Upper lobe of left lung (tissue), 6 donors: ENCODE results near the gene RNF144B. TPM values are rescaled to one million over a fixed set of nuclear protein-coding genes. Genes with fewer than 3 reads are reported as not detected.

Experiments used
- ATAC-seq, 2 donors: fragments of 200-7000 bp; cut with Tn5 transposase; one replicate each; pipeline ENCODE4 v1.9.1; 2022; ENCODE audit warnings: mild to moderate bottlenecking in 2 of 2, moderate library complexity in 2 of 2; ENCODE audit not compliant: low FRiP score in 2 of 2
- DNase-seq, 2 donors: peaks; one replicate each; pipeline ENCODE4 v3.0.0-alpha.2; 2019 to 2020
- H3K27ac ChIP-seq, 4 donors: fragments of 200-600 bp; sonication (generic); one replicate each; pipeline ENCODE4 v1.5.1; 2016 to 2019
- H3K27me3 ChIP-seq, 4 donors: fragments of 200-600 bp; sonication (generic); one replicate each; pipeline ENCODE4 v1.5.1; 2017 to 2019
- H3K36me3 ChIP-seq, 4 donors: fragments of 200-600 bp; sonication (generic); one replicate each; pipeline ENCODE4 v1.5.1; 2016 to 2019
- H3K4me1 ChIP-seq, 4 donors: fragments of 200-600 bp; sonication (generic); one replicate each; pipeline ENCODE4 v1.5.1; 2018 to 2019
- H3K4me3 ChIP-seq, 4 donors: fragments of 200-600 bp; sonication (generic); one replicate each; pipeline ENCODE4 v1.5.1; 2017 to 2019; ENCODE audit warnings: mild to moderate bottlenecking in 2 of 4, moderate library complexity in 1 of 4
- H3K9me3 ChIP-seq, 4 donors: fragments of 200-600 bp; sonication (generic); one replicate each; pipeline ENCODE4 v1.5.1; 2018 to 2019
- EP300 ChIP-seq, 4 donors: sonication (generic); formaldehyde crosslinking; IDR thresholded peaks; one replicate each; pipeline ENCODE4 v1.5.1; 2017; ENCODE audit warnings: antibody characterized with exemption in 4 of 4, control low read depth in 2 of 4
- POLR2A ChIP-seq, 4 donors: fragments of 450-650 bp; IDR thresholded peaks; one replicate each; pipeline ENCODE4 v1.5.1; 2016 to 2017; ENCODE audit warnings: antibody characterized with exemption in 4 of 4, mild to moderate bottlenecking in 2 of 4
- POLR2AphosphoS5 ChIP-seq, 2 donors: sonication (generic); formaldehyde crosslinking; IDR thresholded peaks; one replicate each; pipeline ENCODE4 v1.5.1; 2017; ENCODE audit warnings: antibody characterized with exemption in 2 of 2
- WGBS, 2 donors: methylation state at CpG; one replicate each; pipeline ENCODE4 v1.1.5; 2017 to 2018; 5-methylcytosine and 5-hydroxymethylcytosine counted together
- total RNA-seq, 6 donors: library from RNA; depleted of rRNA in 4 of 6; stranded (reverse); fragments of >200 nt in 4 of 6; gene quantifications; one replicate each; pipeline versions ENCODE4 v1.1.0 to v1.2.1, GENCODE V29; 2016 to 2021
- TF ChIP-seq, protein P1 (sequence below), 6 experiments: fragments of 450-650 bp in 4 of 6; fragments of 200-600 bp in 2 of 6; sonication (generic) in 2 of 6; IDR thresholded peaks; one replicate each; pipeline ENCODE4 v1.5.1; 2016 to 2019; ENCODE audit warnings: antibody characterized with exemption in 6 of 6
- donor health status: DM: no; HTN: no; CAD: no; lungs with moderate emphysema.
- donor health status: DM: no; HTN: yes; CAD: no; lungs with severe emphysema.

Gene RNF144B
- total RNA-seq, 6 donors from 2014 or later = 46.1 to 105 (median 55.8) TPM

DNA sequence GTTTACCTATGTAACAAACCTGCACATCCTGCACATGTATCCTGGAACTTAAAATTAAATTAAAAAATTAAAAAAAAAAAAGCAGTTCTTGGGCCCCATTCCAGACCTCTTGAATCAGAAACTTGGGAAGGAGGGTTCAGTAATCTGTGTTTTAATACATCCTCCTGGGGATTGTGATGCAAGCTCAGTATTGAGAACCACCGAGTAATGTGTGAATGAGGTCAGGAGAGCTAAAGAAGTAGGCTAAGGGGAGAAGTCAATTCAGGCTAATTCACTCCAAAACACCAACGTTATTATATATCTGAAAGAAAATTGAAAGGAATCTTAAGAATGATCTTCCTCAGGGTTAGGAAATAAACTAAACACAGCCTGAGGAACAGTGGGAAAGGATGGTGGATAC, 120.4 kb downstream of the RNF144B start:
- H3K36me3 ChIP-seq = no peaks in the 10 kb centered on the region
- no peak overlapping the region for H3K4me3 ChIP-seq
- H3K9me3 ChIP-seq = no peaks in the 10 kb centered on the region
- no peaks in the 10 kb centered on the region for H3K27me3 ChIP-seq
- H3K4me1 ChIP-seq = peaks cover 8 to 15% (median 11%) of the 10 kb centered on the region in 4 donors
- WGBS, 2 donors = 45 to 49% methylated on average over 2 of the region's 2 CpGs
- DNase-seq (no peak), ATAC-seq (no peak)
- TF ChIP-seq, protein P1, sequence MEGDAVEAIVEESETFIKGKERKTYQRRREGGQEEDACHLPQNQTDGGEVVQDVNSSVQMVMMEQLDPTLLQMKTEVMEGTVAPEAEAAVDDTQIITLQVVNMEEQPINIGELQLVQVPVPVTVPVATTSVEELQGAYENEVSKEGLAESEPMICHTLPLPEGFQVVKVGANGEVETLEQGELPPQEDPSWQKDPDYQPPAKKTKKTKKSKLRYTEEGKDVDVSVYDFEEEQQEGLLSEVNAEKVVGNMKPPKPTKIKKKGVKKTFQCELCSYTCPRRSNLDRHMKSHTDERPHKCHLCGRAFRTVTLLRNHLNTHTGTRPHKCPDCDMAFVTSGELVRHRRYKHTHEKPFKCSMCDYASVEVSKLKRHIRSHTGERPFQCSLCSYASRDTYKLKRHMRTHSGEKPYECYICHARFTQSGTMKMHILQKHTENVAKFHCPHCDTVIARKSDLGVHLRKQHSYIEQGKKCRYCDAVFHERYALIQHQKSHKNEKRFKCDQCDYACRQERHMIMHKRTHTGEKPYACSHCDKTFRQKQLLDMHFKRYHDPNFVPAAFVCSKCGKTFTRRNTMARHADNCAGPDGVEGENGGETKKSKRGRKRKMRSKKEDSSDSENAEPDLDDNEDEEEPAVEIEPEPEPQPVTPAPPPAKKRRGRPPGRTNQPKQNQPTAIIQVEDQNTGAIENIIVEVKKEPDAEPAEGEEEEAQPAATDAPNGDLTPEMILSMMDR (IDR thresholded peaks at IDR 0.05) = no peak
- no peak for TF ChIP-seq POLR2AphosphoS5 (IDR thresholded peaks at IDR 0.05)
- no peak for TF ChIP-seq EP300 (IDR thresholded peaks at IDR 0.05)
- no peak for TF ChIP-seq POLR2A (IDR thresholded peaks at IDR 0.05)
- H3K27ac ChIP-seq = no peak overlapping the region

DNA sequence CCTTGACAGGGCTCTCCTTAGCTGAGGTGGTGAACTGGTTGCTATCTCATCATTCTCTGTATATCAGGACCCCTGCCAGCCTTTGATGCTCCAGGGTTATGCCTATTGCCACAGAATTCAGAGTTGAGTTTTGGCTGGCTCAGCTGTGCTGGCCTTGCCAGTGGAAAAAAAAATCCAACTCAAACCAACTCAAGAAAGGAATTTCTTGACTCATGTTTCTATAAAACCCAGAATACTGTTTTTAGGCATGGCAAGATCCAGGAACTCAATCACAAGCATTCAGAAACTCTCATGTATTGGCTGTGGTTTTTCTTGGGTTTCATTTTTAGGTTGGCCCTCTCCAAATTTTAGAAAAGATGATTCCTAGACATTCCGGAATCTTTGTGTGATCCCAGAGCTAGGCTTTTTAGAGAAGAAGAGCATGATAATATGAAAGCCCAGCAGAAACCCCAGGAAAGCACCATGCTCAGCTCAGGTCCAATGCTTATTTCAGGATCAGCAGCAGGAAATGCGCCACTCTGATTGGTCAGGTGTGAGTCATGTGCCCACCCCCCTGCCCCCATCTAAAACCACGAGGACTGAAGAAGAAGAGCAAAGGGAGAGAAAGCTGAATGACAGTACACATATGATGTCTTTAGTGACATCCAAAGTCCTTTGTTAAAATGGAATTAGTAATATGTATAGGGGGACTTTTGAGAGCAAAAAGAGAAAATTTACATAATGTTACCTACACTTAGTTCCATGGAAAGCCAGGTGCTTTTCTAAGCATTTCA, 122.9 kb downstream of the RNF144B start:
- WGBS, 2 donors = 71 to 86% methylated on average over 3 of the region's 3 CpGs
- no peaks in the 10 kb centered on the region for H3K36me3 ChIP-seq
- H3K9me3 ChIP-seq = no peaks in the 10 kb centered on the region
- H3K27me3 ChIP-seq = no peaks in the 10 kb centered on the region
- no peak for DNase-seq
- ATAC-seq = no peak
- H3K27ac ChIP-seq = no peak overlapping the region
- H3K4me3 ChIP-seq = no peak overlapping the region
- no peaks in the 10 kb centered on the region for H3K4me1 ChIP-seq
- TF ChIP-seq POLR2AphosphoS5 (IDR thresholded peaks at IDR 0.05) (no peak), POLR2A (IDR thresholded peaks at IDR 0.05) (no peak), EP300 (IDR thresholded peaks at IDR 0.05) (no peak)
- TF ChIP-seq, protein P1 (IDR thresholded peaks at IDR 0.05) = no peak

DNA sequence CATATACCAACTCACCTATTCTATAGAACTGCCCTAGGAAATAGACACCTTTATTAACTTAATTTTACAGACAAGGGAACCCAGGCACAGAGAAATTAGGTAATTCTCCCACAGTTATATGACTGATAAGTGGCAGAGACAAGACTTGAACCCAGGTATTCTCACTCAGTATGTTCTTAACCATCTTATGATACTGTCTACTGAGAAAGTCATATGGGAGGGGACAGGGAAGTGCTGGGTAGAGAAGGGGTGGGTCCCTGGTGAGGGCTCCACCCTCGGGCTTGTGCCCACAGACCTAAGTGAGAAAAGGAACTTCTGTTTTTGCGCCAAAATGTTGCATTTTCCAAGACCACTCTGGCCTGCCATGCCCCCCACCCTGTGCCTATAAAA, 123.5 kb downstream of the RNF144B start:
- DNase-seq (no peak), ATAC-seq (no peak)
- Histone ChIP-seq H3K27me3 (no peaks in the 10 kb centered on the region), H3K4me1 (no peaks in the 10 kb centered on the region), H3K27ac (no peak overlapping the region), H3K9me3 (no peaks in the 10 kb centered on the region), H3K36me3 (no peaks in the 10 kb centered on the region), H3K4me3 (no peak overlapping the region)
- 55 to 79% methylated on average over 2 of the region's 2 CpGs for WGBS, 2 donors
- TF ChIP-seq POLR2A (IDR thresholded peaks at IDR 0.05) (no peak), POLR2AphosphoS5 (IDR thresholded peaks at IDR 0.05) (no peak), EP300 (IDR thresholded peaks at IDR 0.05) (no peak)
- TF ChIP-seq, protein P1 (IDR thresholded peaks at IDR 0.05) = no peak

DNA sequence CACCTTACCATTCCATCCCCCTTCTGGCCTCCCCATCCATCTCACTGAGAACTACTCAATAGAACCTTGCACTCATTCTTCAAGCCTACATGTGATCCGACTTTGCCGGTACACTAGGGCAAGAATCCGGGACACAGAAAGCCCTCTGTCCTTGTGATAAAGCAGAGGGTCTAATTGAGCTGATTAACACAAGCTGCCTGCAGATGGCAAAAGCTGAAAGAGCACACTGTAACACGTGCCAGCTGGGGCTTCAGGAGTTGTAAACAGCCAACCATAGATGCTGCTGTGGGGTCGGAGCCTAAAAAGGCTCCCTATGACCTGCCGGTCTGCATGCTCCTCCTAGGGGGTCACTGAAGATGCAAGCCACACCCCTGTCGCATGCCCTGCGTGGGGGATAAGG, 124.1 kb downstream of the RNF144B start:
- ATAC-seq (no peak), DNase-seq (no peak)
- H3K27me3 ChIP-seq = no peaks in the 10 kb centered on the region
- H3K9me3 ChIP-seq = no peaks in the 10 kb centered on the region
- H3K27ac ChIP-seq = no peak overlapping the region
- TF ChIP-seq EP300 (IDR thresholded peaks at IDR 0.05) (no peak), POLR2A (IDR thresholded peaks at IDR 0.05) (no peak)
- H3K36me3 ChIP-seq = no peaks in the 10 kb centered on the region
- no peak overlapping the region for H3K4me3 ChIP-seq
- WGBS, 2 donors = 92 to 96% methylated on average over 4 to 8 of the region's 8 CpGs
- no peaks in the 10 kb centered on the region for H3K4me1 ChIP-seq

DNA sequence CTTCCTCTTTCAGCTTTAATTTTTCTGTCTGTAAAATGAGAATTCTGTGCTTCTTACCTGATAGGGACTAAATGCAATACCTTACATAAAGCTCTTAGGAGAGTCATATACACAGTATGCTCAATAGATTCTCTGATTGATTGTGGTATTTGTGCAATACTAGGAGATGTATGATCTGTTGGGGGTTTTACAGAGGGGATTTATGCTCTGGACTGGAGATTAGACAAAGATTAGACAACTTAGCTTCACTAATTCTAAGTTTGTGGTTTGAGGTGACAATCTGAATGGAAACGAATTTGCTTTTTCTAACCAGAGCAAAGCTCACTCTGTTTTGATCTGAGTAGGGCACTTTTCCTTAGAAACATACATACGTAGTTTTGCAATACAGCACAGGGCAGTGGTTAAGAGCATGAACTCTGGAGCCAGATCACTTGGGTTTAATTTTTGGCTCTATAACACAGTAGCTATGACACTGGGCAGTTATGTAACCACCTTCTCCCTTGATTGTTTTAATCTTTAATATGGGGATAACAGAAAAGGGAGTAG, 126.2 kb downstream of the RNF144B start:
- TF ChIP-seq POLR2A (IDR thresholded peaks at IDR 0.05) (no peak), EP300 (IDR thresholded peaks at IDR 0.05) (no peak), POLR2AphosphoS5 (IDR thresholded peaks at IDR 0.05) (no peak)
- TF ChIP-seq, protein P1 (IDR thresholded peaks at IDR 0.05) = no peak
- no peak overlapping the region for H3K4me3 ChIP-seq
- H3K27ac ChIP-seq = no peak overlapping the region
- DNase-seq = no peak
- no peaks in the 10 kb centered on the region for H3K4me1 ChIP-seq
- WGBS, 2 donors = 63 to 68% methylated on average over 2 of the region's 2 CpGs
- no peak for ATAC-seq
- H3K27me3 ChIP-seq = no peaks in the 10 kb centered on the region
- no peaks in the 10 kb centered on the region for H3K9me3 ChIP-seq
- H3K36me3 ChIP-seq = no peaks in the 10 kb centered on the region
